Breast epithelium (tissue), 4 donors: ENCODE measurements around the gene FOXA1. TPM values are rescaled to one million over a fixed set of nuclear protein-coding genes. Genes with fewer than 3 reads are reported as not detected.

Source experiments
- DNase-seq, 2 donors: peaks; one replicate each; pipeline ENCODE4 v3.0.0-alpha.2; 2019; ENCODE audit warnings: low spot score in 2 of 2
- H3K27ac ChIP-seq, 2 donors: fragments of 200-600 bp; sonication (generic) in 1 of 2; one replicate each; pipeline ENCODE4 v1.5.1; 2016 to 2019; ENCODE audit warnings: mild to moderate bottlenecking in 1 of 2
- H3K27me3 ChIP-seq, 2 donors: fragments of 200-600 bp; sonication (generic) in 1 of 2; one replicate each; pipeline versions ENCODE4 v1.5.1 to v1.6.0; 2017 to 2019; ENCODE audit warnings: control low read depth in 1 of 2, mild to moderate bottlenecking in 1 of 2
- H3K36me3 ChIP-seq: fragments of 200-600 bp; one replicate; pipeline ENCODE4 v1.5.1; 2019
- H3K4me1 ChIP-seq, 2 donors: fragments of 200-600 bp; sonication (generic); one replicate each; pipeline ENCODE4 v1.5.1; 2016 to 2019; ENCODE audit warnings: control low read depth in 1 of 2
- H3K4me3 ChIP-seq, 3 donors: fragments of 200-600 bp; sonication (generic); 1 replicate in 2 of 3; 2 replicates in 1 of 3; pipeline ENCODE4 v1.5.1; 2016 to 2019; ENCODE audit warnings: mild to moderate bottlenecking in 3 of 3, moderate library complexity in 2 of 3
- H3K9me3 ChIP-seq, 2 donors: fragments of 200-600 bp; sonication (generic) in 1 of 2; one replicate each; pipeline ENCODE4 v1.5.1; 2016 to 2019; ENCODE audit warnings: control low read depth in 1 of 2
- CTCF ChIP-seq, 3 donors: fragments of 450-650 bp; IDR thresholded peaks; one replicate each; pipeline ENCODE4 v1.5.1; 2016 to 2017; ENCODE audit warnings: antibody characterized with exemption in 3 of 3, mild to moderate bottlenecking in 3 of 3, moderate library complexity in 3 of 3
- POLR2A ChIP-seq: fragments of 450-650 bp; IDR thresholded peaks from one replicate; pipeline ENCODE4 v1.6.1; 2016; ENCODE audit warnings: antibody characterized with exemption, mild to moderate bottlenecking, moderate library complexity
- POLR2AphosphoS5 ChIP-seq, 3 donors: sonication (generic); formaldehyde crosslinking; IDR thresholded peaks; one replicate each; pipeline ENCODE4 v1.6.1; 2017; ENCODE audit warnings: antibody characterized with exemption in 3 of 3
- intact Hi-C: fragments of 100-400 bp; cut with DNase I; formaldehyde crosslinking; loops from one replicate; pipeline ENCODE4 v1.15.1; 2023; ENCODE audit warnings: low total_unique reads
- total RNA-seq, 3 donors: library from RNA; depleted of rRNA; stranded (reverse); fragments of >200 nt; gene quantifications; one replicate each; pipeline ENCODE4 v1.1.0, GENCODE V29; 2016

The FOXA1 gene
- total RNA-seq, 3 donors from 2014 or later: 0.32 to 80.6 (median 74.4) TPM

- DNase-seq: peak in 1 of 2 donors; percentile 79
- H3K4me3 ChIP-seq: peak overlapping the region; percentile 40 to 80 (median 55)
- peaks cover 12 to 94% of the 10 kb centered on the region in 2 donors for H3K27me3 ChIP-seq
- TF ChIP-seq POLR2A: no peak
- peak; percentile 64 to 81 (median 75) for TF ChIP-seq CTCF (IDR thresholded peaks at IDR 0.05)
- peak in 1 of 3 donors; percentile 22 for TF ChIP-seq POLR2AphosphoS5 (IDR thresholded peaks at IDR 0.05)
- intact Hi-C loops: no loop called here
- no peaks in the 10 kb centered on the region for H3K9me3 ChIP-seq
- H3K27ac ChIP-seq: peak overlapping the region; percentile 83 to 84
- peaks cover 0 to 5% of the 10 kb centered on the region in 2 donors for H3K4me1 ChIP-seq
- no peaks in the 10 kb centered on the region for H3K36me3 ChIP-seq
Measured at GRCh38 chr14:37594238-37594970, 645 bp downstream of the FOXA1 start.

GRCh38 chr14:37593511-37594237 lies 1.4 kb downstream of the FOXA1 start:
- H3K4me3 ChIP-seq: peak overlapping the region in 2 of 3 donors; percentile 55 to 80
- no peak for TF ChIP-seq POLR2AphosphoS5 (IDR thresholded peaks at IDR 0.05)
- TF ChIP-seq CTCF (IDR thresholded peaks at IDR 0.05): no peak
- no peak for TF ChIP-seq POLR2A
- no peaks in the 10 kb centered on the region for H3K36me3 ChIP-seq
- H3K4me1 ChIP-seq: peaks cover 0 to 5% of the 10 kb centered on the region in 2 donors
- H3K27ac ChIP-seq: peak overlapping the region; percentile 83 to 84
- intact Hi-C loops: no loop called here
- peaks cover 12 to 94% of the 10 kb centered on the region in 2 donors for H3K27me3 ChIP-seq
- no peaks in the 10 kb centered on the region for H3K9me3 ChIP-seq
- no peak for DNase-seq

GRCh38 chr14:37592482-37593408 lies 2.3 kb downstream of the FOXA1 start:
- Histone ChIP-seq H3K4me1 (peaks cover 0 to 5% of the 10 kb centered on the region in 2 donors), H3K36me3 (no peaks in the 10 kb centered on the region), H3K27me3 (peaks cover 11 to 94% of the 10 kb centered on the region in 2 donors), H3K27ac (peak overlapping the region; percentile 82 to 84), H3K4me3 (peak overlapping the region in 2 of 3 donors; percentile 55 to 80), H3K9me3 (no peaks in the 10 kb centered on the region)
- intact Hi-C loops: no loop called here
- peak in 1 of 2 donors; percentile 57 for DNase-seq
- TF ChIP-seq POLR2AphosphoS5 (IDR thresholded peaks at IDR 0.05): no peak
- TF ChIP-seq CTCF (IDR thresholded peaks at IDR 0.05): no peak
- peak; percentile 14 for TF ChIP-seq POLR2A

GRCh38 chr14:37591941-37592481 lies 3.0 kb downstream of the FOXA1 start:
- no peak for DNase-seq
- intact Hi-C loops: loop anchor here (1.0 kb wide), 1 partner anchor 19 kb away; no protein-coding TSS in a partner anchor
- Histone ChIP-seq H3K4me3 (peak overlapping the region in 2 of 3 donors; percentile 55 to 80), H3K27ac (peak overlapping the region; percentile 82 to 84), H3K9me3 (no peaks in the 10 kb centered on the region), H3K27me3 (peaks cover 12 to 94% of the 10 kb centered on the region in 2 donors), H3K36me3 (no peaks in the 10 kb centered on the region), H3K4me1 (peaks cover 0 to 5% of the 10 kb centered on the region in 2 donors)
- TF ChIP-seq POLR2AphosphoS5 (IDR thresholded peaks at IDR 0.05) (no peak), CTCF (IDR thresholded peaks at IDR 0.05) (no peak), POLR2A (no peak)
